Breast epithelium (tissue), 4 donors: ENCODE data around the gene LITAF. TPM values are rescaled to one million over a fixed set of nuclear protein-coding genes. Genes with fewer than 3 reads are reported as not detected.

Experiments used
- DNase-seq, 2 donors: peaks; one replicate each; pipeline ENCODE4 v3.0.0-alpha.2; 2019; ENCODE audit warnings: low spot score in 2 of 2
- H3K27ac ChIP-seq, 2 donors: fragments of 200-600 bp; sonication (generic) in 1 of 2; one replicate each; pipeline ENCODE4 v1.5.1; 2016 to 2019; ENCODE audit warnings: mild to moderate bottlenecking in 1 of 2
- H3K27me3 ChIP-seq, 2 donors: fragments of 200-600 bp; sonication (generic) in 1 of 2; one replicate each; pipeline versions ENCODE4 v1.5.1 to v1.6.0; 2017 to 2019; ENCODE audit warnings: control low read depth in 1 of 2, mild to moderate bottlenecking in 1 of 2
- H3K36me3 ChIP-seq: fragments of 200-600 bp; one replicate; pipeline ENCODE4 v1.5.1; 2019
- H3K4me1 ChIP-seq, 2 donors: fragments of 200-600 bp; sonication (generic); one replicate each; pipeline ENCODE4 v1.5.1; 2016 to 2019; ENCODE audit warnings: control low read depth in 1 of 2
- H3K4me3 ChIP-seq, 3 donors: fragments of 200-600 bp; sonication (generic); 1 replicate in 2 of 3; 2 replicates in 1 of 3; pipeline ENCODE4 v1.5.1; 2016 to 2019; ENCODE audit warnings: mild to moderate bottlenecking in 3 of 3, moderate library complexity in 2 of 3
- H3K9me3 ChIP-seq, 2 donors: fragments of 200-600 bp; sonication (generic) in 1 of 2; one replicate each; pipeline ENCODE4 v1.5.1; 2016 to 2019; ENCODE audit warnings: control low read depth in 1 of 2
- CTCF ChIP-seq, 3 donors: fragments of 450-650 bp; IDR thresholded peaks; one replicate each; pipeline ENCODE4 v1.5.1; 2016 to 2017; ENCODE audit warnings: antibody characterized with exemption in 3 of 3, mild to moderate bottlenecking in 3 of 3, moderate library complexity in 3 of 3
- POLR2A ChIP-seq: fragments of 450-650 bp; IDR thresholded peaks from one replicate; pipeline ENCODE4 v1.6.1; 2016; ENCODE audit warnings: antibody characterized with exemption, mild to moderate bottlenecking, moderate library complexity
- POLR2AphosphoS5 ChIP-seq, 3 donors: sonication (generic); formaldehyde crosslinking; IDR thresholded peaks; one replicate each; pipeline ENCODE4 v1.6.1; 2017; ENCODE audit warnings: antibody characterized with exemption in 3 of 3
- intact Hi-C: fragments of 100-400 bp; cut with DNase I; formaldehyde crosslinking; loops from one replicate; pipeline ENCODE4 v1.15.1; 2023; ENCODE audit warnings: low total_unique reads
- total RNA-seq, 3 donors: library from RNA; depleted of rRNA; stranded (reverse); fragments of >200 nt; gene quantifications; one replicate each; pipeline ENCODE4 v1.1.0, GENCODE V29; 2016

LITAF gene
- total RNA-seq, 3 donors from 2014 or later: 50.6 to 109 (median 59.0) TPM

DNA sequence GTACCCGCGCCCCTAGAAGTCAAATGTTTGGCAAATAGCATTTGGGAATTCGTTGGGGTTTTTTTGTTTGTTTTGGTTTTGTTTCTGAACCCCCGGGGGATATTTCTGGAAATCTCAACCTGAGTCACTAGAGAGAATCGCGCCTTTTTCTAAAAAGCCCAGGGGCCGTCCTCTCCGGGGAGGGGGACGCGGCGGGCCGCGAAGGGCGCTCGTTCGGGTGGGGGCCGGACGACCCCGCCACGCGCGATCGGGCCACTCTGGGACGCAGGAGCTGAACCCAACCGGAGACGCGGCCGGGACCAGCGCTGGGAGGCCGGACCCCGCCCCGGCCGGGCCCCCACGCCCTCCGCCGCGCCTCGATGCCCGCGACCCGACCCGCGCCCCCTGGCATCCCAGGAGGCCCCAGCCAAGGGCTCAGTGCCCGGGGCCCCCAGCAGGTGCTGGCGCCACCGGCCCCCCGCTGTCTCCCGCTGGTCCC lies 302 bp downstream of the LITAF start:
- H3K4me1 ChIP-seq: peaks cover 0 to 10% of the 10 kb centered on the region in 2 donors
- TF ChIP-seq CTCF (IDR thresholded peaks at IDR 0.05) (no peak), POLR2A (no peak), POLR2AphosphoS5 (IDR thresholded peaks at IDR 0.05) (no peak)
- peak overlapping the region; percentile 99 for H3K27ac ChIP-seq
- no peaks in the 10 kb centered on the region for H3K9me3 ChIP-seq
- intact Hi-C loops: no loop called here
- H3K36me3 ChIP-seq: no peaks in the 10 kb centered on the region
- H3K27me3 ChIP-seq: no peaks in the 10 kb centered on the region
- DNase-seq: no peak
- H3K4me3 ChIP-seq: peak overlapping the region; percentile 83 to 95 (median 93)

DNA sequence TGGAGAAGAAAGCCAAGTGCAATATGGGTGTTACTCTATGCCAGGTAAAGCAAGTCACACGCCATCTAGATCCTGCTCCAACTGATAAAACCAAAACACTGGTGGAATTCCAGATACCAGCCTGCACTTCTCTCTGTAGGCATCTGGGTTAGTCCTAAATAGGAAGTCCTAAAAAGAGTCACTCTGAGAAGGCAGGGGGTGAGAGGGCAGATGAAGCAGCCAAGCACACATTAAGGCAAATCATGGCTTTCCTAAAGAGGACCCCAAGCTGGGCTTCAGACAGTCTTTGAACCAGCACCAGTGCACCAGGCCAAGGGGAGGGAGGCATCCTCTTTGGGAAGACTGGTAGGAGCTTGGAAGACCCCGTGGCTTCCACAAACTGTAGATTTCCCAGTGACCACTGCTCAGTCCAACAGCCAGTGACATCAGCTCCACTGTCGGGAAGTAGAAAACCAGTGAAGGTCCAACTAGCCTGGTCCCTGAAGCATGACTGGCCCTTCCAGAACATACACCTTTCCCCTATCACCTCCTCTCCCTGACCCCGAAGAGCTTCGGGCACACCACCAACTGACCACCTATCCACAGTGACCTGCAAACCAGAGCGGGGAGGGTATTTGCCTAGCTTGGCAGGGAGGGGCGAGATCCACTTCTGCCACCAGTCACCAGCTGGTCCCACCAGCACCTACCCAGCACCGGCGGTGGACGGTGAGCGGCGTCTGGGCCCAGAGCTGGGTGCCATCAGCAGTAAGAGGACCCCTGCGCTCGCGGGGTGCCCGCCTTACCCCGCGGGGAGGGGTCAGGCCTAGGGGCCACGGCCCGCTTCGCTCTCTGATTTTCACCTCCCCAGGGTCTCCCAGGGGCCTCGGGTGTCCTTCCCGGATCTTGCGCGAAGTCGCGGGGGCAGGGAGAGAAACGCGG lies 1.0 kb downstream of the LITAF start:
- H3K9me3 ChIP-seq: no peaks in the 10 kb centered on the region
- DNase-seq: peak in 1 of 2 donors; percentile 37
- H3K4me3 ChIP-seq: peak overlapping the region; percentile 83 to 95 (median 93)
- intact Hi-C loops: no loop called here
- TF ChIP-seq POLR2AphosphoS5 (IDR thresholded peaks at IDR 0.05) (peak; percentile 41 to 47 (median 41)), POLR2A (no peak)
- peak overlapping the region; percentile 99 for H3K27ac ChIP-seq
- H3K36me3 ChIP-seq: no peaks in the 10 kb centered on the region
- H3K4me1 ChIP-seq: peaks cover 0 to 10% of the 10 kb centered on the region in 2 donors
- H3K27me3 ChIP-seq: no peaks in the 10 kb centered on the region

- Histone ChIP-seq H3K4me1 (peaks cover 0 to 10% of the 10 kb centered on the region in 2 donors), H3K4me3 (peak overlapping the region in 2 of 3 donors; percentile 93 to 95), H3K27ac (peak overlapping the region; percentile 99), H3K36me3 (no peaks in the 10 kb centered on the region), H3K9me3 (no peaks in the 10 kb centered on the region), H3K27me3 (no peaks in the 10 kb centered on the region)
- TF ChIP-seq POLR2AphosphoS5 (IDR thresholded peaks at IDR 0.05) (no peak), POLR2A (no peak), CTCF (IDR thresholded peaks at IDR 0.05) (no peak)
- intact Hi-C loops: no loop called here
- DNase-seq: peak in 1 of 2 donors; percentile 50
Observed at GRCh38 chr16:11583889-11584565, 2.7 kb downstream of the LITAF start.

GRCh38 chr16:11583166-11583565 lies 3.6 kb downstream of the LITAF start:
- intact Hi-C loops: no loop called here

More at GRCh38 chr16:11583166-11583565, 3.6 kb downstream of the LITAF start:
- no peak for TF ChIP-seq CTCF (IDR thresholded peaks at IDR 0.05)
- no peak for TF ChIP-seq POLR2A
- Histone ChIP-seq H3K4me3 (peak overlapping the region in 2 of 3 donors; percentile 12 to 93), H3K27ac (peak overlapping the region; percentile 58 to 99), H3K4me1 (peaks cover 0 to 10% of the 10 kb centered on the region in 2 donors), H3K36me3 (no peaks in the 10 kb centered on the region), H3K9me3 (no peaks in the 10 kb centered on the region), H3K27me3 (no peaks in the 10 kb centered on the region)
- no peak for DNase-seq
